Measurements from ENCODE around the gene LDAH. TPM values are rescaled to one million over a fixed set of nuclear protein-coding genes. Genes with fewer than 3 reads are reported as not detected.

LDAH gene
- total RNA-seq, 1 donor from 2014 or later, result 5.4 TPM

- DNase-seq (no peak), ATAC-seq (no peak)
- intact Hi-C loops (cut with micrococcal nuclease), result no loop called here
Observed at GRCh38 chr2:20634507-20635112, 188.3 kb downstream of the LDAH start.

Other genes starting within 250 kb of the LDAH start
- 20.2 TPM for gene HS1BP3, start 172.0 kb downstream of the LDAH start, total RNA-seq
- gene GDF7, start 156.0 kb downstream of the LDAH start, total RNA-seq, result 0.32 TPM
- gene APOB, start 221.0 kb upstream of the LDAH start, total RNA-seq, result 9.7 TPM